Measurements from ENCODE around the gene BAZ1A. TPM values are rescaled to one million over a fixed set of nuclear protein-coding genes. Genes with fewer than 3 reads are reported as not detected.
A peak's percentile ranks its signal among the peaks of the same experiment; 100 is the strongest.

Gene BAZ1A
- total RNA-seq (2014; rRNA removed; shearing (Covaris generic); ENCODE audit: low replicate concordance): 10.3 and 23.0 TPM in 2 replicates

- in situ Hi-C loops (cut with HindIII; ENCODE audit: low pct_unique_long_range_greater_than_20kb, low sequenced_read_pairs): no loop called here
- peak; percentile 84 for DNase-seq (ENCODE audit: low read depth)
Observed at GRCh38 chr14:34875031-34875922, at the start of gene BAZ1A. Gene BAZ1A, minus strand, starts transcription at chr14:34875360. Its CDS starts 756 bp downstream, at chr14:34874604.

DNA sequence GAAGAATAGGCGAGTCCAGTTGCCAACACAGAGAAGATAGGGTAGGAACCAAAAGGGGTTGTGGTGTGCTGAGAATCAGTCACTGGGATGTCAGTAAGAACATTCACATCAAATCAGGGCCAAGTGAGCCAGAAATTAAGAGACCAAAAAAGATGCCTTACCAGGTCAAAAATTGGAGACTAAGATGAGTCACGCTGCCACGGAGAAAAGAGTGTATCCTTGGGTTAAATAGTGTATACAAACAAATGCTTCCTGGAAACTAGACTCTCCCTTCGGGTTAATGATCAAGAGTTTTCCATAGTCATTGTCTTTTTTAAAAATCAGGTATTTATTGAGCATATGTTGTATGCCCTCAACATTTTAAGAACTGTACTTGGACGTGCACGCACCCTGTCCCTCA lies 45.2 kb upstream of the BAZ1A start:
- in situ Hi-C loops (cut with HindIII; ENCODE audit: low pct_unique_long_range_greater_than_20kb, low sequenced_read_pairs): no loop called here
- peak; percentile 35 for DNase-seq (ENCODE audit: low read depth)

GRCh38 chr14:34913619-34914018 lies 38.5 kb upstream of the BAZ1A start:
- in situ Hi-C loops (cut with HindIII; ENCODE audit: low pct_unique_long_range_greater_than_20kb, low sequenced_read_pairs): no loop called here
- no peak for DNase-seq (ENCODE audit: low read depth)

GRCh38 chr14:34912966-34913365 lies 37.8 kb upstream of the BAZ1A start:
- in situ Hi-C loops (cut with HindIII; ENCODE audit: low pct_unique_long_range_greater_than_20kb, low sequenced_read_pairs): no loop called here
- DNase-seq (ENCODE audit: low read depth): no peak

GRCh38 chr14:34912182-34912581 lies 37.0 kb upstream of the BAZ1A start:
- DNase-seq (ENCODE audit: low read depth): peak; percentile 5
- in situ Hi-C loops (cut with HindIII; ENCODE audit: low pct_unique_long_range_greater_than_20kb, low sequenced_read_pairs): no loop called here

- in situ Hi-C loops (cut with HindIII; ENCODE audit: low pct_unique_long_range_greater_than_20kb, low sequenced_read_pairs): no loop called here
- DNase-seq (ENCODE audit: low read depth): no peak
Observed at GRCh38 chr14:34911209-34912150, 36.3 kb upstream of the BAZ1A start.

- no peak for DNase-seq (ENCODE audit: low read depth)
- in situ Hi-C loops (cut with HindIII; ENCODE audit: low pct_unique_long_range_greater_than_20kb, low sequenced_read_pairs): no loop called here
Observed at GRCh38 chr14:34906287-34906686, 31.1 kb upstream of the BAZ1A start.

- in situ Hi-C loops (cut with HindIII; ENCODE audit: low pct_unique_long_range_greater_than_20kb, low sequenced_read_pairs): no loop called here
Observed at GRCh38 chr14:34895277-34895676, 20.1 kb upstream of the BAZ1A start.

DNA sequence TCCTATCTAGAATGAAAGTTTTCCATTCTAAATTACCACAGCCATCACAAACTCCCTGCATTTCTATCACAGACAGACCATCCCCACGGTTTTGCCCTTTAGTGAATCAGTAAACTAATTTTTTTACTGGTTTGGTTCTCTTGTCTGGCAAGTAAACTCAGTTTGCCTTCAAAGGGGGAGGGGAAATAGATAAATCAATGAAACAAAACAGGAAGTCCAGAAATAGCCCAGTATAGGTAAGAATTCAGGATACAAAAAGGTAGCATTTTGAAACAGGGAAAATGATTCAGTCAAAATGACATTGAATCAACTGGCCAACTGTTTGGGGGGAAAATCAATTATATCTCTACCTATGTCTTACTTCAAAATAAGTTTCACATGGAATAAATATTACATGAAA lies 15.8 kb upstream of the BAZ1A start:
- in situ Hi-C loops (cut with HindIII; ENCODE audit: low pct_unique_long_range_greater_than_20kb, low sequenced_read_pairs): no loop called here
- no peak for DNase-seq (ENCODE audit: low read depth)

More at GRCh38 chr14:34895277-34895676, 20.1 kb upstream of the BAZ1A start:
- DNase-seq (ENCODE audit: low read depth): no peak

- DNase-seq (ENCODE audit: low read depth): no peak
- in situ Hi-C loops (cut with HindIII; ENCODE audit: low pct_unique_long_range_greater_than_20kb, low sequenced_read_pairs): no loop called here
Observed at GRCh38 chr14:34888186-34888585, 13.0 kb upstream of the BAZ1A start.

GRCh38 chr14:34883954-34884353 lies 8.8 kb upstream of the BAZ1A start:
- DNase-seq (ENCODE audit: low read depth): no peak
- in situ Hi-C loops (cut with HindIII; ENCODE audit: low pct_unique_long_range_greater_than_20kb, low sequenced_read_pairs): no loop called here

DNA sequence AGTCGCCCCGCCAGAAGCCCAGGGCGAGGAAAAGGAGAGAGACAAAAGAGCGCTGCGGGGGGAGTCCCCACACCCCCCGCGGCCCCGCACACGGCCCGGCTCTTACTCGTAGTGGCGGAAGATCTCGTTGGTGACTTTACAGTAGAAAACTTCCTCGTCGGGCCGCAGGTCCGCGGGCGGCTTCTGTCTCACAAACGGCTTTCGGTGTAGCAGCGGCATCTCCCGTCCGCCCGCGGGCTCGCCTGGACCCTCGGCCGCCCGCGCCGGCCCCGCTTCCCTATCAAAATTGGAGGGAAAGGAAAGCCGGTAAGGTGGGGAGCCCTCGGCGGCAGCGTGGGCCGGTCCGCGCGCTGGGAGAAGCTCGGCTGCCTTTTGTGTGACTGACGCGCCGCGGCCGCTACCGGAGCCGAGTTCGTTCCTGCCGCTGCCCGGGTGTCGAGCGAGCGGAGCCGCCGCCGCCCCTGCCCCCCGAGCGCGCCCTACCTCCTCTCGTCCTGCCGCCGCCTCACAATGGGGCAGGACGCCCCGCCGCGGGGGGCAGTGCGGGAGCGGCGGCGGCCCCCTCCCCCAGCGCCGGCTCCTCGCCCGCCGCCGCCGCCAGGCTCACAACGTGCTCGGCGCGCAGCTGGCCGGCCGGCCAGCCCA lies 652 bp downstream of the BAZ1A start:
- in situ Hi-C loops (cut with HindIII; ENCODE audit: low pct_unique_long_range_greater_than_20kb, low sequenced_read_pairs): no loop called here
- DNase-seq (ENCODE audit: low read depth): peak; percentile 65

GRCh38 chr14:34873589-34874385 lies 1.4 kb downstream of the BAZ1A start:
- peak; percentile 86 for DNase-seq (ENCODE audit: low read depth)
- in situ Hi-C loops (cut with HindIII; ENCODE audit: low pct_unique_long_range_greater_than_20kb, low sequenced_read_pairs): no loop called here

DNA sequence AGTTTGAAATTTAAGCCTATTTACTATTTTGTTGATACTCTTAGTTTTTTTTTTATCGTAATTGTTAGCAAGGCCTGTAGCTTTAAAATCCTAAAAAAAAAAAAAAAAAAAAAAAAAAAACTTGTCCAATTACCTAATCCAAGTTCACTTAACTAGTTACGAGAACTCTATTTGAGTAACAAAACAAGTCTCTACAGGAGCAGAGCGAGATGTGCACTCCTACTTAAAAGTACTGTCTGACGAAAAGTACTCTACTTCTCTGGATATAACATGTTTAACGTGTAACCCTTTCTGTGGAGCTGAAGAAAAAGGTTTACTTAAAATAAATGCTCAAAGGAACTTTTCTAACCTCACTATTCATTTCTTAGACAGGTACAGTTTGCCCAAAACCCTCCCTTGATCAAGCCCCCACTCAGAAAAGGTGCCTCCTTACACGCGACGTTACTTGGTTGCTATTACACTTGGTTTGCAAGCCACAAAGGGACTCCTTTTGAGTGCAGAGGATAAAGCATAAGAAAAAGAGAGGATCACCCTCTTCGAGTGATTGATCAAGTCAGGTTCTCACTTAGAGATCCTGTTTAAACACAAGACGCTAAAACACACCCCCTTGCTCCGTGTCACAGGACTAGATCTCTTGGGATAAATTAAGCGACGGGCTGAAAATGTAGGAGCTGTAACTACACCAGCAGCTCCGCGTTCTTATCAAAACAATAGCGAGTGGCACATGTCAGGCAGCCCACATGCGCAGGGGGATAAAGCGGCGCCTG lies 2.2 kb downstream of the BAZ1A start:
- in situ Hi-C loops (cut with HindIII; ENCODE audit: low pct_unique_long_range_greater_than_20kb, low sequenced_read_pairs): no loop called here
- DNase-seq (ENCODE audit: low read depth): no peak

DNA sequence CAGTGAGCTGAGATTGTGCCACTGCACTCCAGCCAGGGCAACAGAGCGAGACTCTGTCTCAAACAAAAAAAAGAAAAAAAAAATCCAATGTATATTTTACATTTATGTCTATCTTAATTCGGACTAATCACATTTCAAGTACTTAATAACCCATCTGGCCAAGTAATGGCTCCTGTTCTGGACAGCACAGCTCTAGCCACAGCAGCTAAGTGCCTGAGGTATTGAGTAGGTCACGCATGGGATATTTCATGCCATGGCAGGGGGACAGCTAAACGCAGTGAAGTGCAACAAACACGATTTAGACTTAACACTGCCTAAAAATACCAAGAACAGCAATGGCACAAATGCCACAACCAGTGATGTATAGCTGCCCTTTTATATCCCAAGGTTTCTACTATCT lies 8.0 kb downstream of the BAZ1A start:
- no peak for DNase-seq (ENCODE audit: low read depth)
- in situ Hi-C loops (cut with HindIII; ENCODE audit: low pct_unique_long_range_greater_than_20kb, low sequenced_read_pairs): no loop called here

- in situ Hi-C loops (cut with HindIII; ENCODE audit: low pct_unique_long_range_greater_than_20kb, low sequenced_read_pairs): no loop called here
- DNase-seq (ENCODE audit: low read depth): no peak
Observed at GRCh38 chr14:34865889-34866574, 9.1 kb downstream of the BAZ1A start.

- DNase-seq (ENCODE audit: low read depth): no peak
- in situ Hi-C loops (cut with HindIII; ENCODE audit: low pct_unique_long_range_greater_than_20kb, low sequenced_read_pairs): no loop called here
Observed at GRCh38 chr14:34863844-34864243, 11.3 kb downstream of the BAZ1A start.
